ENCODE data around the gene ASXL1. TPM values are rescaled to one million over a fixed set of nuclear protein-coding genes. Genes with fewer than 3 reads are reported as not detected.
"Not testable (repeated sequence)": the region's sequence is repeated elsewhere in the genome, so short reads cannot be mapped to it uniquely, and the experiment has no call there.

ASXL1 gene
- total and polyA plus RNA-seq, 4 experiments from 2014 or later = 8.8 to 127 (median 73.1) TPM

GRCh38 chr20:32370897-32371296, 12.8 kb downstream of the ASXL1 start:
- intact Hi-C loops (cut with micrococcal nuclease) = no loop called here
- POLR2A ChIA-PET (ENCODE audit: partially characterized antibody) = interaction anchor here (1.7 to 1.8 kb wide), 2 partner anchors 12 to 14 kb away, joined by 5 to 6 read pairs; no protein-coding TSS in a partner anchor
- CTCF ChIA-PET (ENCODE audit: partially characterized antibody) = interaction anchor here (1.1 kb wide), 1 partner anchor 10 kb away, joined by 3 read pairs; no protein-coding TSS in a partner anchor
- Mint-ChIP-seq H3K36me3 (peaks cover 15 to 49% of the 10 kb centered on the region in 2 donors), H3K4me3 (no peak overlapping the region), H3K9me3 (no peaks in the 10 kb centered on the region), H3K4me1 (peaks cover 25 to 31% (median 28%) of the 10 kb centered on the region in 4 donors), H3K27me3 (no peaks in the 10 kb centered on the region), H3K27ac (peak overlapping the region in 1 of 7 donors; percentile 13)
- no peaks in the 10 kb centered on the region for H3K27me3 ChIP-seq (ENCODE audit: insufficient read depth, low read length)
- no peaks in the 10 kb centered on the region for H3K9me3 ChIP-seq (ENCODE audit: control insufficient read depth in 1 of 2, low read length in 2 of 2)
- no peak for DNase-seq
- no peak overlapping the region for H3K4me3 ChIP-seq (ENCODE audit: low read length in 2 of 2)
- H3K36me3 ChIP-seq (ENCODE audit: insufficient read depth, low read length) = peaks cover 15% of the 10 kb centered on the region
- H3K27ac ChIP-seq (ENCODE audit: low read depth, low read length) = no peak overlapping the region
- H3K4me1 ChIP-seq (ENCODE audit: insufficient read depth, low read length) = peaks cover 35% of the 10 kb centered on the region

DNA sequence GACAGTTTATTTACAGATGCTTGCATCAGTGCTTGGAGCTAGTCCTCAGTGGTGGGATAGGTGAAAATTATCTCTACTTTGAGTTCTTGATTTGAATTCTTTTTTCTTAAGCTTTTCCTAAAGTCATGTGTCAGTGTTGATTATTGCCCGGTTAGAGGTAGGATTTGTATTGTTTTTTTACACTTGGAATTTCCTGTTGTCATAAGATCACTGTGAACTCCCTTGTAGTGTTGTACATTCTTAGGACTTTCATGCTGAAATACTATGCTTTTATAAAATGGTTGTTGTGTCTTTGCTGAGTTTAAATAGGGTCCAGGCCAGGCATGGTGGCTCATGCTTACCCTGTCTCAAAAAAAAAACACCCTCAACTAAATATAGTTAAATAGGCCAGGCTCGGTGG, 20.3 kb downstream of the ASXL1 start:
- CTCF ChIA-PET (ENCODE audit: partially characterized antibody) = no interaction called here
- peaks cover 10% of the 10 kb centered on the region for H3K36me3 ChIP-seq (ENCODE audit: insufficient read depth, low read length)
- H3K4me3 ChIP-seq (ENCODE audit: low read length in 2 of 2) = no peak overlapping the region
- no peak overlapping the region for H3K27ac ChIP-seq (ENCODE audit: low read depth, low read length)
- no peaks in the 10 kb centered on the region for H3K9me3 Mint-ChIP-seq
- H3K27me3 Mint-ChIP-seq = no peaks in the 10 kb centered on the region
- H3K4me1 Mint-ChIP-seq = peaks cover 6 to 10% (median 8%) of the 10 kb centered on the region in 4 donors
- POLR2A ChIA-PET (ENCODE audit: partially characterized antibody) = no interaction called here
- no peak overlapping the region for H3K4me3 Mint-ChIP-seq
- peaks cover 7 to 28% of the 10 kb centered on the region in 2 donors for H3K36me3 Mint-ChIP-seq
- no peaks in the 10 kb centered on the region for H3K9me3 ChIP-seq (ENCODE audit: control insufficient read depth in 1 of 2, low read length in 2 of 2)
- intact Hi-C loops (cut with micrococcal nuclease) = no loop called here
- DNase-seq = no peak
- peaks cover under 1% of the 10 kb centered on the region for H3K4me1 ChIP-seq (ENCODE audit: insufficient read depth, low read length)
- H3K27ac Mint-ChIP-seq = peak overlapping the region in 3 of 7 donors; percentile 18 to 54 (median 38)
- H3K27me3 ChIP-seq (ENCODE audit: insufficient read depth, low read length) = no peaks in the 10 kb centered on the region

- Mint-ChIP-seq H3K36me3 (peaks cover 11 to 27% of the 10 kb centered on the region in 2 donors), H3K4me1 (peaks cover 19 to 22% (median 21%) of the 10 kb centered on the region in 4 donors), H3K27ac (peak overlapping the region in 1 of 7 donors; percentile 27)
- H3K4me1 ChIP-seq (ENCODE audit: insufficient read depth, low read length) = peaks cover 13% of the 10 kb centered on the region
- H3K4me3 ChIP-seq (ENCODE audit: low read length in 2 of 2); H3K27ac ChIP-seq (ENCODE audit: low read depth, low read length); intact Hi-C loops (cut with micrococcal nuclease); H3K4me3 Mint-ChIP-seq; H3K9me3 Mint-ChIP-seq; H3K36me3 ChIP-seq (ENCODE audit: insufficient read depth, low read length); H3K27me3 ChIP-seq (ENCODE audit: insufficient read depth, low read length); DNase-seq; H3K27me3 Mint-ChIP-seq; H3K9me3 ChIP-seq (ENCODE audit: control insufficient read depth in 1 of 2, low read length in 2 of 2): not testable (repeated sequence)
- ChIA-PET POLR2A (ENCODE audit: partially characterized antibody) (interaction anchor here (1.2 kb wide), 1 partner anchor 22 kb away, joined by 4 read pairs; the partner anchor contains the start of gene ASXL1), CTCF (ENCODE audit: partially characterized antibody) (interaction anchor here (0.9 kb wide), 1 partner anchor 9 kb away, joined by 3 read pairs; no protein-coding TSS in a partner anchor)
Measured at GRCh38 chr20:32380037-32380436, 21.9 kb downstream of the ASXL1 start.

- ChIA-PET POLR2A (ENCODE audit: partially characterized antibody) (interaction anchor here (1.2 kb wide), 1 partner anchor 23 kb away, joined by 4 read pairs; the partner anchor contains the start of gene ASXL1), CTCF (ENCODE audit: partially characterized antibody) (interaction anchor here (0.9 kb wide), 1 partner anchor 9 kb away, joined by 3 read pairs; no protein-coding TSS in a partner anchor)
- no peaks in the 10 kb centered on the region for H3K27me3 ChIP-seq (ENCODE audit: insufficient read depth, low read length)
- no peak for DNase-seq
- no peak overlapping the region for H3K27ac ChIP-seq (ENCODE audit: low read depth, low read length)
- Mint-ChIP-seq H3K4me3 (no peak overlapping the region), H3K9me3 (no peaks in the 10 kb centered on the region), H3K27ac (peak overlapping the region in 3 of 7 donors; percentile 27 to 59 (median 50)), H3K4me1 (peaks cover 26 to 29% (median 27%) of the 10 kb centered on the region in 4 donors), H3K36me3 (peaks cover 11 to 25% of the 10 kb centered on the region in 2 donors), H3K27me3 (no peaks in the 10 kb centered on the region)
- intact Hi-C loops (cut with micrococcal nuclease) = no loop called here
- peaks cover 3% of the 10 kb centered on the region for H3K36me3 ChIP-seq (ENCODE audit: insufficient read depth, low read length)
- peaks cover 20% of the 10 kb centered on the region for H3K4me1 ChIP-seq (ENCODE audit: insufficient read depth, low read length)
- H3K9me3 ChIP-seq (ENCODE audit: control insufficient read depth in 1 of 2, low read length in 2 of 2) = no peaks in the 10 kb centered on the region
- H3K4me3 ChIP-seq (ENCODE audit: low read length in 2 of 2) = no peak overlapping the region
Measured at GRCh38 chr20:32380745-32381144, 22.6 kb downstream of the ASXL1 start.

- Mint-ChIP-seq H3K36me3 (peaks cover 7 to 24% of the 10 kb centered on the region in 2 donors), H3K9me3 (no peaks in the 10 kb centered on the region), H3K4me1 (peaks cover 34 to 45% (median 41%) of the 10 kb centered on the region in 4 donors), H3K27me3 (no peaks in the 10 kb centered on the region), H3K4me3 (no peak overlapping the region), H3K27ac (peak overlapping the region in 2 of 7 donors; percentile 23 to 31)
- Histone ChIP-seq H3K4me1 (ENCODE audit: insufficient read depth, low read length) (peaks cover 35% of the 10 kb centered on the region), H3K9me3 (ENCODE audit: control insufficient read depth in 1 of 2, low read length in 2 of 2) (no peaks in the 10 kb centered on the region), H3K27me3 (ENCODE audit: insufficient read depth, low read length) (no peaks in the 10 kb centered on the region), H3K4me3 (ENCODE audit: low read length in 2 of 2) (no peak overlapping the region), H3K27ac (ENCODE audit: low read depth, low read length) (no peak overlapping the region), H3K36me3 (ENCODE audit: insufficient read depth, low read length) (peaks cover 3% of the 10 kb centered on the region)
- intact Hi-C loops (cut with micrococcal nuclease) = no loop called here
- ChIA-PET CTCF (ENCODE audit: partially characterized antibody) (no interaction called here), POLR2A (ENCODE audit: partially characterized antibody) (no interaction called here)
- no peak for DNase-seq
Measured at GRCh38 chr20:32382102-32382950, 24.2 kb downstream of the ASXL1 start.

GRCh38 chr20:32383441-32383840, 25.3 kb downstream of the ASXL1 start:
- H3K27me3 ChIP-seq (ENCODE audit: insufficient read depth, low read length); H3K4me3 Mint-ChIP-seq; H3K9me3 ChIP-seq (ENCODE audit: control insufficient read depth in 1 of 2, low read length in 2 of 2); intact Hi-C loops (cut with micrococcal nuclease); DNase-seq; H3K27ac ChIP-seq (ENCODE audit: low read depth, low read length); H3K9me3 Mint-ChIP-seq; POLR2A ChIA-PET (ENCODE audit: partially characterized antibody); H3K4me3 ChIP-seq (ENCODE audit: low read length in 2 of 2); H3K36me3 ChIP-seq (ENCODE audit: insufficient read depth, low read length); H3K27me3 Mint-ChIP-seq: not testable (repeated sequence)
- Mint-ChIP-seq H3K27ac (peak overlapping the region in 4 of 7 donors; percentile 44 to 60 (median 56)), H3K36me3 (peaks cover 5 to 19% of the 10 kb centered on the region in 2 donors), H3K4me1 (peaks cover 37 to 53% (median 44%) of the 10 kb centered on the region in 4 donors)
- H3K4me1 ChIP-seq (ENCODE audit: insufficient read depth, low read length) = peaks cover 42% of the 10 kb centered on the region
- CTCF ChIA-PET (ENCODE audit: partially characterized antibody) = interaction anchor here (0.5 kb wide), 1 partner anchor 8 kb away, joined by 3 read pairs; no protein-coding TSS in a partner anchor

- DNase-seq = no peak
- no peak overlapping the region for H3K4me3 ChIP-seq (ENCODE audit: low read length in 2 of 2)
- Mint-ChIP-seq H3K4me1 (peaks cover 37 to 54% (median 47%) of the 10 kb centered on the region in 4 donors), H3K27me3 (no peaks in the 10 kb centered on the region), H3K9me3 (no peaks in the 10 kb centered on the region), H3K36me3 (peaks cover 4 to 19% of the 10 kb centered on the region in 2 donors), H3K27ac (peak overlapping the region in 6 of 7 donors; percentile 43 to 86 (median 62)), H3K4me3 (no peak overlapping the region)
- ChIA-PET POLR2A (ENCODE audit: partially characterized antibody) (interaction anchor here (0.6 to 1.4 kb wide), 6 partner anchors 15 to 267 kb away, joined by 3 to 6 read pairs (median 3); partner anchors contain the start of gene ASXL1), CTCF (ENCODE audit: partially characterized antibody) (interaction anchor here (1.4 to 1.7 kb wide), 2 partner anchors 9 to 26 kb away, joined by 5 read pairs; no protein-coding TSS in a partner anchor)
- no peaks in the 10 kb centered on the region for H3K27me3 ChIP-seq (ENCODE audit: insufficient read depth, low read length)
- peaks cover 42% of the 10 kb centered on the region for H3K4me1 ChIP-seq (ENCODE audit: insufficient read depth, low read length)
- H3K27ac ChIP-seq (ENCODE audit: low read depth, low read length) = no peak overlapping the region
- peaks cover 3% of the 10 kb centered on the region for H3K36me3 ChIP-seq (ENCODE audit: insufficient read depth, low read length)
- H3K9me3 ChIP-seq (ENCODE audit: control insufficient read depth in 1 of 2, low read length in 2 of 2) = no peaks in the 10 kb centered on the region
- intact Hi-C loops (cut with micrococcal nuclease) = no loop called here
Measured at GRCh38 chr20:32385541-32385940, 27.4 kb downstream of the ASXL1 start.

Data from CD4-positive, alpha-beta memory T cell (primary cell).